Pancreas (tissue), 10 donors: Measurements from ENCODE around the gene PIBF1. TPM values are rescaled to one million over a fixed set of nuclear protein-coding genes. Genes with fewer than 3 reads are reported as not detected.

Experiments used
- ATAC-seq, 4 donors: fragments of 200-7000 bp; cut with Tn5 transposase; one replicate each; pipeline versions ENCODE4 v1.8.0 to v1.9.1; 2020; ENCODE audit warnings: mild to moderate bottlenecking in 4 of 4, moderate library complexity in 4 of 4
- DNase-seq, 6 donors: peaks; one replicate each; pipeline ENCODE4 v3.0.0-alpha.2; 2020
- FAIRE-seq: peaks from 2 replicates; lab custom pipeline; 2012; peaks lifted over from hg19 to GRCh38; lab: Jason Lieb, UNC
- H3K27ac ChIP-seq, 4 donors: fragments of 200-600 bp; sonication (generic); 1 replicate in 3 of 4; 2 replicates in 1 of 4; pipeline versions ENCODE4 v1.5.0 to v1.8.0; 2020
- H3K27me3 ChIP-seq, 4 donors: fragments of 200-600 bp; one replicate each; pipeline ENCODE4 v1.8.0; 2021
- H3K36me3 ChIP-seq, 3 donors: fragments of 200-600 bp; sonication (generic) in 1 of 3; one replicate each; pipeline versions ENCODE4 v1.5.0 to v1.8.0; 2020 to 2021
- H3K4me1 ChIP-seq, 3 donors: fragments of 200-600 bp; one replicate each; pipeline ENCODE4 v1.8.0; 2021
- H3K4me3 ChIP-seq, 4 donors: fragments of 200-600 bp; sonication (generic) in 2 of 4; one replicate each; pipeline versions ENCODE4 v1.5.0 to v1.8.0; 2020 to 2021
- H3K9me3 ChIP-seq, 4 donors: fragments of 200-600 bp; one replicate each; pipeline ENCODE4 v1.8.0; 2021
- WGBS, 2 donors: extraction: QIAGEN DNeasy Blood & Tissue Kit; methylation state at CpG; one replicate each; pipeline ENCODE4 v1.1.7; 2013; 5-methylcytosine and 5-hydroxymethylcytosine counted together
- intact Hi-C, 3 donors: fragments of 100-400 bp; cut with DNase I; formaldehyde crosslinking; loops; one replicate each; pipeline versions ENCODE4 v1.11.1 to v1.14.2; 2022
- polyA plus RNA-seq, 2 donors: library from polyadenylated mRNA; stranded (reverse); fragments of 200-250 nt; gene quantifications; one replicate each; pipeline ENCODE4 v1.2.3, GENCODE V29; 2013
- total RNA-seq, 6 donors: library from RNA; stranded (reverse); fragmentation: NEBNext Ultra II Directional in 4 of 6; extraction: Animal tissue kit (Norgen Biotek cat#: 25700) in 4 of 6; gene quantifications; one replicate each; pipeline versions ENCODE4 v1.2.1 to v1.2.4, GENCODE V29; 2021 to 2023
- TF ChIP-seq, protein P1 (sequence below), 4 donors: fragments of 200-600 bp; sonication (generic) in 3 of 4; IDR thresholded peaks; one replicate each; pipeline versions ENCODE4 v1.5.0 to v1.8.0; 2021; ENCODE audit warnings: antibody characterized with exemption in 4 of 4
- donor health status: healthy with polysubstance abuse.
- donor health status: DM: no; HTN: no; CAD: no; lungs with moderate emphysema.
- donor health status: DM: no; HTN: no; CAD: no.
- donor health status: control.
- donor health status: control.
- donor health status: Bipolar disorder and iron deficiency.
- donor health status: DM: yes; HTN: yes; CAD: no.
- donor health status: DM: no; HTN: no; CAD: no.
- donor health status: DM: no; HTN: no; CAD: no.
- donor health status: DM: yes; HTN: yes; CAD: no.

The PIBF1 gene
- total and polyA plus RNA-seq, 8 donors, result 6.1 to 13.5 (median 8.9) TPM

- 86 to 88% methylated on average over 4 of the region's 4 CpGs for WGBS, 2 donors
- H3K4me3 ChIP-seq, result no peak overlapping the region
- TF ChIP-seq, protein P1, sequence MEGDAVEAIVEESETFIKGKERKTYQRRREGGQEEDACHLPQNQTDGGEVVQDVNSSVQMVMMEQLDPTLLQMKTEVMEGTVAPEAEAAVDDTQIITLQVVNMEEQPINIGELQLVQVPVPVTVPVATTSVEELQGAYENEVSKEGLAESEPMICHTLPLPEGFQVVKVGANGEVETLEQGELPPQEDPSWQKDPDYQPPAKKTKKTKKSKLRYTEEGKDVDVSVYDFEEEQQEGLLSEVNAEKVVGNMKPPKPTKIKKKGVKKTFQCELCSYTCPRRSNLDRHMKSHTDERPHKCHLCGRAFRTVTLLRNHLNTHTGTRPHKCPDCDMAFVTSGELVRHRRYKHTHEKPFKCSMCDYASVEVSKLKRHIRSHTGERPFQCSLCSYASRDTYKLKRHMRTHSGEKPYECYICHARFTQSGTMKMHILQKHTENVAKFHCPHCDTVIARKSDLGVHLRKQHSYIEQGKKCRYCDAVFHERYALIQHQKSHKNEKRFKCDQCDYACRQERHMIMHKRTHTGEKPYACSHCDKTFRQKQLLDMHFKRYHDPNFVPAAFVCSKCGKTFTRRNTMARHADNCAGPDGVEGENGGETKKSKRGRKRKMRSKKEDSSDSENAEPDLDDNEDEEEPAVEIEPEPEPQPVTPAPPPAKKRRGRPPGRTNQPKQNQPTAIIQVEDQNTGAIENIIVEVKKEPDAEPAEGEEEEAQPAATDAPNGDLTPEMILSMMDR (IDR thresholded peaks at IDR 0.05), result no peak
- FAIRE-seq (no peak), ATAC-seq (no peak), DNase-seq (no peak)
- H3K4me1 ChIP-seq, result peaks cover 0 to 6% (median 4%) of the 10 kb centered on the region in 3 donors
- intact Hi-C loops, result no loop called here
- no peak overlapping the region for H3K27ac ChIP-seq
- H3K36me3 ChIP-seq, result no peaks in the 10 kb centered on the region
- peaks cover 0 to 3% (median 0%) of the 10 kb centered on the region in 4 donors for H3K27me3 ChIP-seq
- no peaks in the 10 kb centered on the region for H3K9me3 ChIP-seq
Observed at GRCh38 chr13:73056565-73056962, 274.6 kb downstream of the PIBF1 start.

- no peak for ATAC-seq
- no peak for DNase-seq
- Histone ChIP-seq H3K36me3 (no peaks in the 10 kb centered on the region), H3K9me3 (no peaks in the 10 kb centered on the region), H3K27me3 (peaks cover 0 to 3% (median 0%) of the 10 kb centered on the region in 4 donors), H3K27ac (no peak overlapping the region), H3K4me3 (peak overlapping the region in 2 of 4 donors; percentile 75 to 90), H3K4me1 (peaks cover 0 to 10% (median 4%) of the 10 kb centered on the region in 3 donors)
- TF ChIP-seq, protein P1 (IDR thresholded peaks at IDR 0.05), result no peak
- intact Hi-C loops, result no loop called here
- WGBS, 2 donors, result 71 to 72% methylated on average over 4 of the region's 4 CpGs
- no peak for FAIRE-seq
Observed at GRCh38 chr13:73057284-73058063, 275.5 kb downstream of the PIBF1 start.

DNA sequence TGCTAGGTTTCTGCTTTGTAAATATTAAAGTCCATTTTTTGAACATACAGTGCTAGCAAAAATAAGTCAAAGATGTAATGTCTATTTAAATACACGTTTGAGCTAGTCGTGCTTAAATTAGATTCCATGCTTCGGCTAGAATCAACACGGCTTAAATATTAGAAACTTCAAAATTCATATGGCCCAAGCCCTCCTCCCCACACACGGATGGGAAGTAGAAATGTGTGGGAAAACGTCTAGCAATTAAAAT lies 276.1 kb downstream of the PIBF1 start:
- TF ChIP-seq, protein P1 (IDR thresholded peaks at IDR 0.05), result no peak
- H3K27me3 ChIP-seq, result peaks cover 0 to 3% (median 0%) of the 10 kb centered on the region in 4 donors
- H3K27ac ChIP-seq, result peak overlapping the region in 2 of 4 donors; percentile 93
- ATAC-seq (no peak), DNase-seq (no peak), FAIRE-seq (no peak)
- H3K9me3 ChIP-seq, result no peaks in the 10 kb centered on the region
- peaks cover 0 to 12% (median 4%) of the 10 kb centered on the region in 3 donors for H3K4me1 ChIP-seq
- H3K4me3 ChIP-seq, result peak overlapping the region in 3 of 4 donors; percentile 75 to 94 (median 90)
- no peaks in the 10 kb centered on the region for H3K36me3 ChIP-seq
- intact Hi-C loops, result no loop called here
- 8 to 10% methylated on average over 6 of the region's 6 CpGs for WGBS, 2 donors

- H3K27ac ChIP-seq, result peak overlapping the region in 2 of 4 donors; percentile 93
- no peaks in the 10 kb centered on the region for H3K9me3 ChIP-seq
- TF ChIP-seq, protein P1 (IDR thresholded peaks at IDR 0.05), result no peak
- FAIRE-seq (no peak), DNase-seq (no peak), ATAC-seq (no peak)
- H3K4me3 ChIP-seq, result peak overlapping the region; percentile 4 to 94 (median 82)
- WGBS, 2 donors, result 1% methylated on average over 8 of the region's 8 CpGs
- H3K36me3 ChIP-seq, result no peaks in the 10 kb centered on the region
- peaks cover 0 to 3% (median 0%) of the 10 kb centered on the region in 4 donors for H3K27me3 ChIP-seq
- intact Hi-C loops, result no loop called here
- peaks cover 3 to 16% (median 8%) of the 10 kb centered on the region in 3 donors for H3K4me1 ChIP-seq
Observed at GRCh38 chr13:73058432-73058735, 276.5 kb downstream of the PIBF1 start.
